Stimulated activated CD4-positive, alpha-beta T cell treated with anti-CD3 and anti-CD28 coated beads, TNF-alpha, amount 100 ng/mL, for 4 hours (primary cell): Measurements from ENCODE around the gene MGAT5.

Experiments
- DNase-seq, 3 experiments: peaks; one replicate each; pipeline ENCODE4 v3.0.0-alpha.2; 2020; ENCODE audit warnings: low read depth in 3 of 3

MGAT5 gene

DNA sequence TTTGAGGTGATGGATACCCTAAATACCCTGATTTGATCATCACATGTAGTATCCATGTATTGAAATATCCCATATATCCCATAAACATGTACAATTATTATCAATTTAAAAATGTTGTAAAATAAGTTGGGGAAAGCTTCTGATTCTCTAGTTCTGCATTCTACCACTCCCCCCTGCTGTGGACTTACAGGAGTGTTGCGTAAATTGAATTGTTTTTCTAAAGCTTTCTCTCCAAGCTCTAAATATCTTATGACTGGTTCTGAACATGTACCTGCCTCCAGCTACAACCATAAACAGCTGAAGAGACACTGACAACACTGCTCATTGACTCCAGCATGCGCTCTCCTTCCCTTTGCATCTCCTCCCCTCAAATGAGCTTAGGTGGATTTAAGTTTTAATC is 145.2 kb downstream of the MGAT5 start:
- no peak for DNase-seq

DNA sequence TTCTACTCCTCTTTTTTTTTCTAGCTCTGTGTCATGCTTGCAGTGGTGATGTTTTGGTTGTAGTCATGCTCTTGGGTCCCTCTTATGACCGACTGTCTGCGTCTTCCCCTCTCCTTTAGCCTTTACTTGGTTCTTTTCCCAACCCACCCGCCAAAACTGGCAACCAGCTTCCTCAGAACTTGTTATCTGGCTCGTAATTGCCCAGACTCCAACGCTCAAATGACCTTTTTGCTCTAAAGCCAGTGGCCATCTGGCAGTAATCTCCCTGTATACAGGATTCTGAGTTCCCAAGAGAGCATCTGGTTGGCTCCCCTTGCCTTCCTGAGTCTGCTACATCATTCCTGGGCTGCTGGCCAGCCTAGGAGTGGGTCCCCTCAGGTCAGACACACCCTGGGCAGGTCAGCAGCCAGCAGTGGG is 147.2 kb downstream of the MGAT5 start:
- no peak for DNase-seq

DNA sequence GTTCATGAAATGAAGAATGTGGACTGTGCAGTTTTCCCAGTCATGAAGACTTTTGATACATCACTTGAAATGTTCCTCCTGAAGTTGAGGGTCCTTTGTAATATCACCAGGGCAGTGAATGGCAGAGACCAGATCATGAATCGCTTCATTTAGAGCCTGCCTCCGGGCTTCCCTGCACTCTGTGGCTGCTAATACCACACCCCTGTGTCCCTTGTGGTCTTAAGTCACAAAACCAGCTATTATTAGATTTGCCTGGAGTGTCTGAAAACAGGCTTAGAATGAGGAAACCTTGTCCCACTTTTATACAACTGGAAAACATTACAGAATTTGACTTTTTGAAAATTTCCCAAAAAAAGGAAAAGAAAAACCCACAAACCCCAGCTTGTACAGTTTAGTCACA is 147.9 kb downstream of the MGAT5 start:
- DNase-seq, result no peak

DNA sequence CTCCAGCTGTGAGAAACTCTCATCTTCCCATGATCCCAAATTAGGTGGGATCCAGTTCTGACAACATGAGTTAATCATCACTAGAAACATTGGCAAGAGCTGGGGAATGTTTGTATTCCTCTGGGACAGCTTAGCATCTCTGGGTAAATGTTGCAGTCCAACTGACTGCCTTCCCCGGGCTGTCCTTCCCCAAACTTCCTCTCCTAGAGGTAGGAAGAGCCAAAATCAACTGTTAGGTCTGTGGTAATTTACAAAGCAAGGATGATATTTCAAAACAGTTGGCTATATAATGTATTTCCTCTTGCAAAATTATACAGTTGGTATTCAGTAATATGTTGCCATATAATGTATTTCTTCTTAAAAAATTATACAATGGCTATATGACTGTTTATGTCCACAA is 148.5 kb downstream of the MGAT5 start:
- DNase-seq, result no peak

DNA sequence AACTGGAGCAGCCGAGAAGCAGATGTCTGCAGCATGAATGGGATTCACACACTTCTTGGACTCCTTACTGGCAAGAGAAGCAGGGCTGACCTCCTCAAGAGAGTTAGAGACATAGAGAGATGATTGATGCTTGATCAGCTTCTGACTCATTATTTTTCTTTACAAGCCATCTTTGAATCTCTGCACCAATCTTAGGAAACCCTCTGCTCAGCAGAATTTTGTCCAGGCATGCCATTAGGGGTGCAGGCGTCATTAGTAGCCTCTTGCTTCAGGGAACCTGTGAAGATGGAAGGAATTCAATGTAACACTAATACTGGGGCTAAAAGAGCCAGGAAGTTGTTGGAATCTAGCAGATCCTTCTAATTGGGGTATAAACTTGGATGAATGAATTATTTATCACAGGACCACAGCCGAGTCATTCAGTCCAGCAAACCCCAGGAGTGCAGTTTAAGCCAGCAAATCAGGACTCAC is 151.8 kb downstream of the MGAT5 start:
- no peak for DNase-seq

DNA sequence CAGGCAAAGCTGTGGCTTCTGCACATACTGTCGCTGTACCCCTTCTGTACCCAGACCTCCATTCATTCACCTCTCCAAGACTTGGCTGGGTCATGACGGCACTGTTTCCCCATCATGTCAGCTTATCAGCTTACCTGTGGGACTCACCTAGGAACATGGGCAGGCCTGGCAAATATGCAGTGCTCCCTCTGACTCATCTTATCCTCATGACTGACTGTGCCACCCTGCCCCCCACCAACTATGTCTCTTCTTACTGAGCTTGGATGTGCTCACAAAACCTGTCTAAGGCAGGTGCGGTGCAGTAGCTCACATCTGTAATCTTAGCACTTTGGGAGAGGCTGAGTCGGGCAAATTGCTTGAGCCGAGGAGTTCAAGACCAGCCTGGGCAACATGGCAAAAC is 152.4 kb downstream of the MGAT5 start:
- DNase-seq, result no peak

DNA sequence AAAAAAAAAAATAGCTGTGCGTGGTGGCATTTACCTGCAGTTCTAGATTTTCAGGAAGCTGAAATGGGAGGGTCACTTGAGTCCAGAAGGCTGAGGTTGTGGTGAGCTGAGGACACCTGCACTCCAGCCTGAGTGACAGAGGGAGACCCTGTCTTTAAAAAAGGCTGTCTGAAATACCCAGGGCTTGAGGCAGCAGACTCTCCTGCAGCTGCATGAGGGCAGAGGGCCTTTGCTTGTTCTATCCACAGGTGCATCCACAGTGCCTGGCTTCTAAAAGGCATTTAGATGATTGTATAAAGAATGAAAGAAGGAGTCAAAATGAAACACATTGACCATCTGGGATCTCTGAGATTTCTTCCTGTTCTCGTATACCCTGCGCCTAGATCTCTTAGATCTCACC is 152.9 kb downstream of the MGAT5 start:
- DNase-seq, result no peak

DNA sequence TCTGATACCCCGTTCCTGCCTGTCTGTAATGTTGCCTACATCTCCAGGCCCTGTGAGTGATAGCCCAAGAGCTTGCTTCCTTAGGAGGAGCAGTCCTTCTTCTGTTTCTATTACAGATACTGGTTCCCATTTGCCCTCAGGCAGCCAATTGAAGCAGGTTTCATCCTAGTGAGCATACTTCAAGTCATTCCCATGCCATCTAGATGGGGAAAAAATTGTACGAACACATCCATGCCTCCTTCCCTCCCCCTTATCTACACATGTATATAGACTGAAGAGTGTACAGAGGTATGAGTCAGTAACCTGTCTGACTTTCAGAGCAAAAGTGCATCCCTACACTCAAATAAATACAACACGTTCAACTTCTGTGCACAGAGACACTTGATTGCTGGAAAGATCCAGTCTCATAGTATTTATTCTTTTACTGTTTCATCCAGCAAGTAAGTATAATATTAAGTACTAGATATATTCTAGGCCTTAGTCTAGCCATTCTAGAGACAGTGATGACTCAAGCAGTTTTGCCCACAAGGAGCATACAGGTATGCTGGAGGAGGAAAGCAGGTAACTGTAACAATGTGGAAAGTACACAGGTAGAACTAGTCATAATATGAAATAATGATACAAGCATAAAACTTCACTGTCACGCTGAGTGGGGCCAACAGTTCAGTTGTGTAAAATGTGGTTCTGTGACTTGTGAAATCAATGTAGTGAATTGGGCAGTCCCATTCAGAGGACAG is 153.4 kb downstream of the MGAT5 start:
- no peak for DNase-seq

DNA sequence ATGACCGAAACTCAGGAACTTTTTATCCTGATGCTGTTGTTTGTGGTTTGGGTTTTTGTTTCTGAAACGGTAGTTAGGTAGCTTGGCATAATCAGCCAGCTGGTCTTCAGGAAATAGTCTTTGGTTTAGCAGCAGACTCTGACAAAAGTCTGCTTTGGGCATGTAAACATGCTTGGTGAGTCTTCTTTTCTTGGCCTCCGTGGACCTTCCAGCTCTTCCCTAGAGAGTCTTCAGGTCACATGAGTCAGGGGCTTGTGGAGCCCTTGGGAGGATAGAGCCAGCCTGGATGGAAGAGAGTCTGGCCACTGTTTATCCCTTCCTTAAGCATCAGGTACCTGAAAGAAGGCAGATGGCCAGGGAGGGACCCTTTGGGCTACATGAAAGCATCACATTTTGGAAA is 154.5 kb downstream of the MGAT5 start:
- no peak for DNase-seq

DNA sequence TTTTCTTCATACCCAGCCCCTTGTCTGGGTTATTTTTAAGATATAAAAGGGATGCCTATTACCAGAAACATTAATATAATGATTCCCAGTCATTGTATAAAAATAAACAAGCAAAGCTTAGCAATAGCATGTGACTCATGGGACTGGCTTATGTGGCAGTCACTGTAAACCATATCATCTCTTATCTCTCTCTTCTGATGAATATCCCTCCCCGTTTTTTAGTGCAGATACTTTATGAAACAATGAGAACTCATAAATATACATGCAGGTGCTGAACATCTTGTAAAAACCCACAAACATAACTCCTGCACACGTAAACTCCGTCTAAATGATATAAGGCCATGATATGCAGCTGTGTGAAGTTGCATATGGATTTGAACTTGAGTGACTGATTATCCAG is 154.9 kb downstream of the MGAT5 start:
- no peak for DNase-seq

DNA sequence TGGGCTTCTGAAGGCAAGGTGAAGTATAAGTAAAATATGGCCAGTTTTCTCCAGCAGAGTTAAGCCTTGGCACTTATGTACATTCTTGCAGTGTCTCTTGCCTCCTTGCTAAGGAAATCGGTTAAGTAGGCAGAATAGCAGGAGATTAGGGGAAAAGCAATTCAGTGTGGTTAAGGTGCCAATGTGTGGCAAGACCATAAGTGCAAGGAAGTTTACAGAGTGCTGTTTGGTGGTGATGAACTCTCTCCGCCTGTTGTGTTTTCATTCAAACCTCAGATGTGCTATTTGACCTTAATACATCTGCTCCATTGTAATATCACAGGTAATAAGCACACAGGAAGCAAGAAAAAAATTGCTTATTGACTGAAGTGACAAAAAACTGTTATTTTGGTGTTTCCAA is 156.1 kb downstream of the MGAT5 start:
- no peak for DNase-seq

DNA sequence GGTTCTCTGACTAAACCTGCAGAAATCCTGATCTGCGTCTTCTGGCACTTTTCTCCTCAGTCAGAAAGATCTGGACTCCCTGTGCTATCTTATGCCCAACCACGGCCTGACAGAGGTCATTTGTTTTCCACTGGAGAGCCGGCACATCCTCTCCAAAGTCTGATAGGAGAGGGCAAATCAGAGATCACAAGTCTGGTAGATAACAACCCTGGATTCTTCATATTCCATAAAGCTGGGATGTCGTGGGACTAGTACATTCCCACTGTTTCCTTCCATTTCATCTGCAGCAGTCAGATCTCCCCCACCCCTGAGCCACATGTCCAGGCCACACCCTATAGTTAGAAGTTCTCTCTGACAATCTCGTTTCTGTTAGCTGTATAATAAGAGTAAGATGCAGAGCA is 157.0 kb downstream of the MGAT5 start:
- no peak for DNase-seq

DNA sequence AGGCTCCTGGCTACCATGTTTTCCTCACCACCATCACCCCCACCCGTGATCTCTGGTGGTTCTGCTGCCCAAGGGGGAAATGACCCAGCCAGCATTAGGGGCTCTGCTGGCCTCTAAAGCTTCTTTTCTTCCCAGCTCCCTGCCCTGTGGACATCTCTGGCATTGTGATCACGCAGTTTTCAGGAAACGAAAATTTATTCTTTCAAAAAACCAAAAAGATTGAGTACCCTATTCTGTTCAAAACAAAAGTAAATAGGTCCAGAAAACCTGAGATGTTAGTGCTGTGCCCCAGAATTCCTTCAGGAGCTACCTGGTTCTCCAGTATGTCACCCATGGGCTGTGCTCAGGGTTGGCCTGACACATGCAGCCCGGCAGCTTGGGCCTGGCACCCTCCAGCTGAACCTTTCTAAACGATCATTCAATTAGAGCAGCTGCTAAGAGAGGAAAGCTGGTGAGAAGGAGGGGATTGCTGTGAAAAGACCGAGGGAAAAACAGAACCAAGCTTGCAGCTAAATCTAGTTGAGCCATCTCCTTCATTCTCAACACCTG is 157.5 kb downstream of the MGAT5 start:
- no peak for DNase-seq

DNA sequence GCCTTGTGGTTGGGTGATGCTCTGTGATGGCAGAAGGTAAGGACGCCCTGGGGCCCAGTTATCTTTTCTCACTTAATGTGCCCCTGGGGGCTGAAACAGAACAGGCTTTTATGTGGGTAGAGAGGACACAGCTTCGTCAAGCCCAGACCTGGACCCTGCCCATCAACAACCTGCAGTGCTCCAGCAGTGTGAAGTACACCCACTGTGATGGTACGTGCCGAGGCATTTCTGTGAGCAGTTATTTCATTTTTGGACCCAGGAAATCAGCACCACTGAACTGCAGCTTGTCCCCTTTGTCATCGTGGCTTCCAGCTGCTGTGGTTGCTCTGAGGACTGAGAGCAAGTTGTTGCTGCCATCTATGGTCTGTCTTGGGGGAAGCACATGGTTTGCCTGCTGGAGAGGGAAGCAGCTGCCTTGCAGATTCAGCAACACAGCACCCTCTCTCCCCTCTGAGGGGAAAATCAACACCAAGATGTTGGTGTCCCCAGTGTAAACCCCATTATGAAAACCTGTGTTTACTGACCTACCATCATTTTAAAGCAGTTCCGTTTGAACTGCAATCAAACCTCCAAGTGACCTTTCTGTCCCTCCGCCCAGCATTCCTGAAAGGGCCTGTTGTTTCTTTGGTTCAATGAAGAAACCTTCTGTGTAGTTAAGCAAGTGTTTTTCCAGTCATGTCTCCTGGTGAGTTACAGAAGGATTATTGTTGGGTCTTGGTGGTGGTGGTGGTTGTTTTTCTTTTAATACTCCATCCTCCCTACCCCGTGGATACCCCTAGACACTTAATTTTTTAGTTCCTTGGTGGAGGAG is 158.2 kb downstream of the MGAT5 start:
- DNase-seq, result peak; percentile 29 to 42 (median 32)

DNA sequence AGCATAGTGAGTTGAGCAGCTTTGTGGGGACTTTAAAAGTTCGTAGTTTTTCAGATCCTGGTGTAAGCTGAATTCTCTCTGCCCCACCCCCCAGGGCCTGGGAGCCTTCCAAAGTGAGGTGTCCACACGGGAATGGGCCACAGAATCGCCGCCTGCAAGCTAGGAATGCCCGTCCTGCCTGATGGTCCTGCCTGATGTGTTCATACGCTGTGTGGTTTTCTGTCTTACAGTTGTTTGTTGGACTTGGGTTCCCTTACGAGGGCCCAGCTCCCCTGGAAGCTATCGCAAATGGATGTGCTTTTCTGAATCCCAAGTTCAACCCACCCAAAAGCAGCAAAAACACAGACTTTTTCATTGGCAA is 158.7 kb downstream of the MGAT5 start:
- no peak for DNase-seq

DNA sequence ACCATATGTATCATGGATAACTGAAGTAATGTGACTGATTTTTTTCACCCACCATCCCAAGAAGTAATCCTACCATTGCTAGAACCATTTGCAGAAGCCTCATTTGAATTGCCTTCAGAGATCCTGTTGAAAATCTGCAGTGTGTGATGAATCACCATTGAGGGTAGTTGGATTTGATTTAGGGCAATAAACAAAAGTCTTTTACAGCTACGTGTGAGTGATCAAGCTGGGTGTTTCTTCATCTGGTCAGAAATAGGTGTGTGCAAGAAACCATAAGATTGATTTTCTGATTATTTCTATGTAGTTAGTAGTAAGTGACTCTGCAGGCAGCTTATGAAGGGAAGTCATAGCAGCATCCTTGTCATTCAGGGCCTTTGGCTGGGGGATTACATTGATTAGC is 159.6 kb downstream of the MGAT5 start:
- DNase-seq, result no peak

DNA sequence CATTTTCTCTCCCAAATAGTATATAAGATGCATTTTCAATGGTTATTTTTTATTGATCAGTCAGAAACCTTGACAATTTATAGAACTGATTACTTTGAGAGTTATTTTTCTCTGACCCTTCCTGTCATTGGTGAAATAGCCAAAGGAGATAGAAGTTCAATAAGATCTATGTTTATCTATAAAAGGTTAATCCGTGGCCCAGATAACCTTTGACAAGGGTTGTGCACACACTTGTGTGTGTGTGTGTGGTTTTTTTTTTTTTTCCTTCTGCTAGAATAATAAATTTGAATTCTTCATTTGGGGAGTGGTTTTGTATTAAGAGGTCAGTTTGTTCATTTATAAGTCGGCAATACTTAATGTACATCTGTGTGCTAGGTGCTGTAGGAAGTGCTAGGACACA is 160.0 kb downstream of the MGAT5 start:
- no peak for DNase-seq

DNA sequence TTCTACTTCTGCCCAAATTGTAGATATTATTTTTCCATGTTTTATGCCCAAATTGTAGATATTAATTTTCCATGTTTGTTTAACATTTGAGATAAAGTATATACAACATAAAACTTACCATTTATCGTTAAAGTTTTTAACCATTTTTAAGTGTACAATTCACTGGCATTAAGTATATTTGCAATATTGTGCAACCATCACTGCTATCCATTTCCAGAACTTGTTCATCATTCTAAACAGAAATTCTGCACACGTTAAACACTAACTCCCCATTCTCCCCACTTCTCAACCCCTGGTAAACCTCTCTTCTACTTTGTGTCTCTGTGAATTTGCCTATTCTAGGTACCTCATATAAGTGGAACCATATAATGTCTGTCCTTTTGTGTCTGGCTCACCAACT is 162.1 kb downstream of the MGAT5 start:
- DNase-seq, result no peak

DNA sequence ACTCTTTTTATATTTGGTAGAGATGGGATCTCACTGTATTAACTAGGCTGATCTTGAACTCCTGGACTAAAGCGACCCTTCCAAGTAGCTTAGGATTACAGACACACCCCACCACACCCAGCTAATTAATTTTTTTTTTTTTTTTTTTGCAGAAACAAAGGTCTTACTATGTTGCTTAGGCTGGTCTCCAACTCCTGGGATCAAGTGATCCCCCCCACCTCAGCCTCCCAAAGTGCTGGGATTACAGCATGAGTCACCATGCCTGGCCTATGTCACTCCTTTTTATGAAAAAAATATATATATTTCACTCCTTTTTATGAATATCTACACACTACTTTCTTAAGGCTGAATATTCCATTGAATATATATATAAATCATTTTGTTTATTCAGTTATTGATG is 162.8 kb downstream of the MGAT5 start:
- DNase-seq, result no peak

DNA sequence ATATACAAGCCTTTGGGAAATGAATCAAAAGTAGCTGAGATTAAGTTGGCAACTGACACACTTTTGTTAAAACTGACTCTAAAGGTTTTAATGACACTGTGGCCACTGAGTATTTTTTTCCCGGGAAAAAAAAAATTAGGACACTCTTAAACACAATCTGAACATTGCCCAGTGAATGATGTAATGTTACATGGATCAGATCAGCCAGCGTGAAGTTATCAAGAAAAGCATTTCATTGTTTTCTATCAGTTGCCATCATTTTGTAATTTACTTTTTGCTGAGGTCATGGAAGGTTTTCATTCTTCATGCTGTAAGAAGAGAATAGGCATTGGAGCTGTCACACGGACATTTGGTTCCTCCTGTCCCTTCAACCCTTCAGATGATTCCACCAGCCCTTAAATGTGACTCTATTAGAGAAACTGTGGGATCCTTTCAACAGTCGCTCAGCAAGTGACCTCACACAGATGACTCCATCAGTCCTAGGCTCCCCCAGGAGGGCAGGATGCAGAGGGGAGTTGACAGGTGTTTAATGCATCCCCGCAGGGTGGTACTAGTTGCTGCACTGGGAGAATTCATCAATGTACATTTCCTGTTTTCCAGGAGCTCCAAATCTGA is 164.2 kb downstream of the MGAT5 start:
- DNase-seq, result no peak

DNA sequence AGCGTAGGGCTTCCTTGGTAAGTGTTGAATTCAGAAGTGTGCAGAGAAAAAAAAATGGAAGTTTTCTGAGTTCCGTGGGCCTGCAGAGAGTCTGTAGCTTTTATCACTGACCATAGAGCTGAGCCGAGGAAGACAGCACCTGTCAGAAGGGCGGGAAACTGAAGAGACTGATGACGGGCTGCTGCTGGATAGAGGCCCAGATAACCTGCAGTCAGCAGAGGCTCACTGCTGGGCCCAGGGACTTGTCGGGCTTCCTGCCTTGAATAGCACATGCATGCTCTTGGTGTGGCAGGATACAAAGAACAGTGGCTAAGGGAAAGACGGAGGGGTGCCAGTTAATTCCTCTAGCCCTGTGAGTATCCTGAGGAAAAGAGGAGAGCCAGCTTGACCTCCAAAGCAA is 166.4 kb downstream of the MGAT5 start:
- no peak for DNase-seq

DNA sequence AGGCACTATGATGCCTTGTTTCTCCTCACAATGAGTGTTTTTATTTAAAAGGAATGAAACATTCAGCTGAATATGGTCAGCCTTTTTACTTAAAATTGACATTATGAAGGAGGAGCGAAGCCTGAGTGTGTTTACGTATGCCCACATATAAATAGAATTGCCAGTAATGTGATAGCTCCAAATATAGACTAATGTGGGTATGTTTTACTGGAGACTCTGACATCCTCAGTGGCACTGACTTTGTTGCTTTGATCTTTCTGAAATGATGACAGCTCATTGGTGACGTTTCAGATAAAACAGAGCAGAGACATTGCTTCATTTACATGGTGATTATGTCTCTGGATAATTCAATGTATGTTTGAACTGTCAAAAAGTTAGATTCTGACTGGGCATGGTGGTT is 167.0 kb downstream of the MGAT5 start:
- no peak for DNase-seq
